Measurements from ENCODE around the gene NOC3L.

Gene NOC3L

DNA sequence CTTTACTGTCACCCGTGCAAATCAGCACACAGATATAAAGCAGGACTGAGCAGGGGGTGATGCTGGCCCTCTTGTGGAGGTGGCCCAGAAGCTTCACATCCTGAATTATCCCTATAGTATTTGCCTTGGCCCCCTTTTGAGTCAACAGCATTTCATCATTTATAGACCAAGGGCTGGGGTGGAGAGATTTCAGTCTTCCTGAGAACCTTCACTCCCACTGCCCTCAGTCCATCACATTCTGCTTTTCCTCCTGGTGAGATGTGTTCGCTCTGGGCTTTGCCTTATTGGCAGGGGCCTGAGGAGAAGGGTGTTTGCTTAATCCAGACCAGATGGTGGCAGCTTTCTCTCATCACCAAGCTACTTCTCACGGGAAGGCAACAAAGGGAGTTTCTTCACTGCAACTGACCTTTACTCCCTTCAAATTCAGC is 47.7 kb downstream of the NOC3L start:
- no peak overlapping the region for H3K4me3 ChIP-seq
- DNase-seq: no peak
- no peaks in the 10 kb centered on the region for H3K27me3 ChIP-seq
- H3K36me3 ChIP-seq: peaks cover 22 to 32% (median 23%) of the 10 kb centered on the region in 3 donors
- H3K9me3 ChIP-seq: no peaks in the 10 kb centered on the region
- TF ChIP-seq, protein P1, sequence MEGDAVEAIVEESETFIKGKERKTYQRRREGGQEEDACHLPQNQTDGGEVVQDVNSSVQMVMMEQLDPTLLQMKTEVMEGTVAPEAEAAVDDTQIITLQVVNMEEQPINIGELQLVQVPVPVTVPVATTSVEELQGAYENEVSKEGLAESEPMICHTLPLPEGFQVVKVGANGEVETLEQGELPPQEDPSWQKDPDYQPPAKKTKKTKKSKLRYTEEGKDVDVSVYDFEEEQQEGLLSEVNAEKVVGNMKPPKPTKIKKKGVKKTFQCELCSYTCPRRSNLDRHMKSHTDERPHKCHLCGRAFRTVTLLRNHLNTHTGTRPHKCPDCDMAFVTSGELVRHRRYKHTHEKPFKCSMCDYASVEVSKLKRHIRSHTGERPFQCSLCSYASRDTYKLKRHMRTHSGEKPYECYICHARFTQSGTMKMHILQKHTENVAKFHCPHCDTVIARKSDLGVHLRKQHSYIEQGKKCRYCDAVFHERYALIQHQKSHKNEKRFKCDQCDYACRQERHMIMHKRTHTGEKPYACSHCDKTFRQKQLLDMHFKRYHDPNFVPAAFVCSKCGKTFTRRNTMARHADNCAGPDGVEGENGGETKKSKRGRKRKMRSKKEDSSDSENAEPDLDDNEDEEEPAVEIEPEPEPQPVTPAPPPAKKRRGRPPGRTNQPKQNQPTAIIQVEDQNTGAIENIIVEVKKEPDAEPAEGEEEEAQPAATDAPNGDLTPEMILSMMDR (IDR thresholded peaks at IDR 0.05): no peak
- intact Hi-C loops (cut with DNase I; ENCODE audit: low total_unique reads): loop anchor here (5.0 kb wide), 1 partner anchor 398 kb away; no protein-coding TSS in a partner anchor
- peak overlapping the region; percentile 15 to 62 for H3K27ac ChIP-seq
- H3K4me1 ChIP-seq: peaks cover 0 to 34% (median 6%) of the 10 kb centered on the region in 4 donors

DNA sequence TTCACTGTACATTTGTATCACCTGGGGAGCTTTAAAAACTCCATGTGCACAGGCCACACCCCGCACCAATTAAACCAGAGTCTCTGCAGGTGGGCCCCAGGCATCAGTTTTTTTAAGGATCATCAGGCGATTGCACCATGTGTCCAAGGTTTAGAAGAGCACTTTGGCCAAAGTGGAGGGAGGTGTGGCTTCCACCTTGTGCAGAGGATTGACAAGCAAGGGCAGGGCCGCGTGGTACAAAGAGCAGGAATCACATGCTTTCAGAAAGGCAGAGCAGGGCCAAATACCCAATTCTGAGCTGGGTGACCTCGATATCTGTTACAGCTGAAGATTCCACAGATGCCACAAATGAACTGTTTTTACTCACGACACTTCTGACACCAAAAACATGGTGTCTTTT is 52.4 kb downstream of the NOC3L start:
- no peak for DNase-seq
- intact Hi-C loops (cut with DNase I; ENCODE audit: low total_unique reads): no loop called here
- TF ChIP-seq, protein P1 (IDR thresholded peaks at IDR 0.05): no peak
- peaks cover 44 to 54% (median 52%) of the 10 kb centered on the region in 3 donors for H3K36me3 ChIP-seq
- no peak overlapping the region for H3K4me3 ChIP-seq
- H3K4me1 ChIP-seq: peaks cover 0 to 13% (median 2%) of the 10 kb centered on the region in 4 donors
- no peaks in the 10 kb centered on the region for H3K9me3 ChIP-seq
- H3K27ac ChIP-seq: no peak overlapping the region
- no peaks in the 10 kb centered on the region for H3K27me3 ChIP-seq

DNA sequence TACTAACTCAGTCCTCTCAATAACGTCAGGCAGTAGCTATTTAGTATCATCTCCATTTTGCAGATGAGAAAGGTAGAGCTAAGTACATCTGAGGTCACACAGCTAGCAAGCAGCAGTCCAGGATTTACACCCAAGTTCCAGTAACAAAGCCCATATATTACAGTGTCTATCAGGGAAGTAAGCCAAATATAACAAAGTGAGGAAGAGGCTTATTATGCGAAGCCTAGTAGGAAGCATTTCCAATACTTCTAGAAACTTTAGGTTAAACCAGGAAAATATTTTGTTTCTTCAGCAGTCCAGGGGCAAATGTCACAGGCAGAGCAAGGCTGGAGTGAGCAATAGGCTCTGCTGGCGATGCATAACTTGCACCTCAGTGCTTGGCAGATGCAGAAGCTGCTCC is 53.9 kb downstream of the NOC3L start:
- H3K27me3 ChIP-seq: no peaks in the 10 kb centered on the region
- TF ChIP-seq, protein P1 (IDR thresholded peaks at IDR 0.05): no peak
- DNase-seq: no peak
- no peak overlapping the region for H3K4me3 ChIP-seq
- intact Hi-C loops (cut with DNase I; ENCODE audit: low total_unique reads): no loop called here
- peaks cover 46 to 59% (median 50%) of the 10 kb centered on the region in 3 donors for H3K36me3 ChIP-seq
- no peaks in the 10 kb centered on the region for H3K4me1 ChIP-seq
- no peak overlapping the region for H3K27ac ChIP-seq
- no peaks in the 10 kb centered on the region for H3K9me3 ChIP-seq

DNA sequence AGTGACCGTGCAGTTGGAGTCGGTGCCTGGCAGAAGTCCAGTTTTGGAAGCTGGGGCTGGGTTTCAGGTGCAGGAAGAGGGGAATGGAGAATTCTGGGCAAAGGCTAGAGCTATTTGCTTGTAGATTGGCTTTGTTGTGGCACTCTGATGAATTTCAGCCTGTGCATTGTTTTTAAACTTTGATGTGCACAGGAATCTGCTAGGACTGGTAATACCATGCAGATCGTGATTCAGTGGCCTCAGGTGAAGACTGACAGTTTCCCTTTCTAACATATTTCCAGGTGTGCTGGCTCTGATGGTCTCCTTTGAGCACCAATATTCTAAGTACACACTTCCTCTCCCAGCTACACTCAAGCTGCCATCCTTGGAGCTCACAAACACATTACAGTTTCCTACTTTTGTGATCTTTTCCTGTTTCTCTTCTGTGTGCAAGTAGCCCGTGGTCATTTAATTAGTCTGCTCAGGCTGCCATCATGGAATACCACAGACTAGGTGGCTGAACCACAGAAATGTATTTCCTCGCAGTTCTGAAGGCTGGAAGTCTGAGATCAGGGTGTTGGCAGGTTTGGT is 55.6 kb downstream of the NOC3L start:
- no peak overlapping the region for H3K27ac ChIP-seq

DNA sequence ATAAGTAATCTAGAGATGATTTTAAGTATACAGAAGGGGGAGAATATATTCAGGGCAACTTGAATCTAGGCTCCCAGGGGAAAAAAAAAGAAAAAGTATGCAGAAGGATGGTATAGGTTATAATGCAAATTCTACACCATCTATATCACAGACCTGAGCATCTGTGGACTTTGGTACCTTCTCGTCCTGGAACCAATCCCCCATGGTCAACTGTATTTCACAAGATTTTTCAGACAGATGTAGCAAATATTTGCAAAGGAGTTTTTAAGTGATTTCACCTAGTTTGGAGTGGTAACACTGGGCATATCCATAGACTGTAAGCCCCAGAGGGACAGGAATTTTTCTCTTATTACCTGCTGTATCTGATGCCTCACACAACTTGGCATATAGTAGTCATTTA is 58.8 kb downstream of the NOC3L start:
- Histone ChIP-seq H3K36me3 (peaks cover 30 to 47% (median 42%) of the 10 kb centered on the region in 3 donors), H3K27ac (no peak overlapping the region), H3K4me1 (no peaks in the 10 kb centered on the region), H3K4me3 (no peak overlapping the region), H3K9me3 (no peaks in the 10 kb centered on the region), H3K27me3 (no peaks in the 10 kb centered on the region)
- intact Hi-C loops (cut with DNase I; ENCODE audit: low total_unique reads): no loop called here
- TF ChIP-seq, protein P1 (IDR thresholded peaks at IDR 0.05): no peak
- no peak for DNase-seq

More for the DNA sequence above, 55.6 kb downstream of the NOC3L start:
- Histone ChIP-seq H3K4me1 (no peaks in the 10 kb centered on the region), H3K9me3 (no peaks in the 10 kb centered on the region), H3K27me3 (no peaks in the 10 kb centered on the region), H3K36me3 (peaks cover 35 to 50% (median 47%) of the 10 kb centered on the region in 3 donors), H3K4me3 (no peak overlapping the region)
- intact Hi-C loops (cut with DNase I; ENCODE audit: low total_unique reads): no loop called here
- TF ChIP-seq, protein P1 (IDR thresholded peaks at IDR 0.05): no peak
- DNase-seq: no peak

Data from tibial artery (tissue), 4 donors.